NCI-H2196 treated with DMSO at 0.1 percent for 48 hours (cell line): ENCODE results near the gene OR6V1.
"Not testable (repeated sequence)": the region's sequence is repeated elsewhere in the genome, so short reads cannot be mapped to it uniquely, and the experiment has no call there.

ENCODE experiments used
- DNase-seq: peaks from one replicate; lab custom pipeline; 2025; ENCODE audit not compliant: unreplicated experiment; lab: John Stamatoyannopoulos, UW

Gene OR6V1

DNA sequence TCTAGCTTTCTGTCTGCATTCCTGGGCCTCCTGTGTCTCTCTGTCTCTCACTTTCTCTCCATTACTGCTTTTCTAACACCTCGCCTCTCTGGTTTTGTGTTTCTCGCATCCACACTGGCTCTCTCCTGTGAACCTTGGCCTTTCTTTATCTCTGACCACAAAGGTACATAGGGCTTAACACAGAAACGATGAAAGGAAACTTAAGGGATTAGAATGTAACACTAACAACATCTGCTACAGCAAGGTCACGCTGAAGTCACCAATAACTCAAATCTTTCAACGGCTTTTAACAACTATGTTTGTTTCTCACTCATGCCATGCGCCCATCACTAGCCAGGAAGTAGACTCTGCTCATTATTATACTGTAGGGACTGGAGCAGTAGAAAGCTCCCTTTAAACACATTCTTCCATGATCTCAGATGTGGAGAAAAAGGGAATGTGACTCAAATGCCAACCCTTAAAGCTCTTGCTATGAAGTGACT is 9.3 kb upstream of the OR6V1 start:
- DNase-seq = no peak

DNA sequence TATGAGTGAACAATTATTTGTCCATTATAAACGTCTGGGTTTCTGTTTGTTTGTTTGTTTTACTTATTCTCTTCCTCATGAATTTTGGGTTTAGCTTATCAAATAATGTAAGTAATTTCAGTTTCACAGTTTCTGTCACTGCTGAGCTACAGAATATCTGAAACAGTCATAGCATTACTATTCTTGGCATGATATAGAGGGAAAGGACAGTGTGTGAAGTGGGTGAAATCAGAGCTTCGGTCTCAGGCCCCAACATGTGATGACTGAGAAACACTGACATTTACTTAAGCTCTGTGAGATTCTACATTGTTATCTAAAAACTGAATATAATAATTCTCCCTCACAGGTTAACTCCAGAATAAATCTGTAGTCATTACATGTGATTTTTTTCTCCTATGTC is 8.8 kb upstream of the OR6V1 start:
- no peak for DNase-seq

DNA sequence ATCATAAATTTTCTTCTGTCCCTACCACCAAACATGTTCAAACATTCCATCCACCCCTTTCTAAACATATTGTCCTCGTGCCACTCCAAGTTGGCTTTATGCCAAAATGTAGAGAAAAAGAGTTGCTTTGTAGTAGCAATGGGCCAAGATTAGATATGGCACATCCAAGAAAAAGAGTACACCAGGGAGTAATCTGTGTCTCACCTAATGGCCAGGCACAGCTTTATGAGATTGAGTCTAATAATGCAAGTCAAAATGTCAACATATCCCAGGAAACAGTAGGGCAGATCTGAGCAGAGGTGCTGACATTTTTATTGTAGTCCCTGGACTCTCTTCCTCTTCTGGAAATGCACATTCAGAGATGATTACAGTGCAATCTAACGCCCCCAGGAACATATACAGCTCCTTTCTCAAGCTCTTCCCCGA is 5.7 kb upstream of the OR6V1 start:
- DNase-seq = no peak

DNA sequence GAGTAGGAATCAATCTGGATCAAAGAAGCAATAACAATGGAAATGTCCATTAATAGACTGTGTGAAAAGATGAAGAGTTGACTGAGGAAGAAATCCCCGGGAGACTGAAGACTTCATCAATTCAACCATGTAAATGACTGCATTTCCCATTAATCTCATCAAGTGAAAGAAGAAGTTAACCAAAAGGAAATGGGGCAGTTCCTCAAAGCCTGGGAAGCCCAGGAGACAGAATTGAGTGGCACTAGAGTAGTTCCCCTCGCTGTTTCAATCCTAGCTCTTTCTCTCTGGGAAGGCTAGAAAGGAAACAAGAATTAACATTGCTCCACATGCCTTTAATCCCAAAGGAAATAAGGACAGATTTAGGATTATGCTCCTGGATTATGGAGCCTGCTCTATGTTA is 4.8 kb upstream of the OR6V1 start:
- DNase-seq = no peak

DNA sequence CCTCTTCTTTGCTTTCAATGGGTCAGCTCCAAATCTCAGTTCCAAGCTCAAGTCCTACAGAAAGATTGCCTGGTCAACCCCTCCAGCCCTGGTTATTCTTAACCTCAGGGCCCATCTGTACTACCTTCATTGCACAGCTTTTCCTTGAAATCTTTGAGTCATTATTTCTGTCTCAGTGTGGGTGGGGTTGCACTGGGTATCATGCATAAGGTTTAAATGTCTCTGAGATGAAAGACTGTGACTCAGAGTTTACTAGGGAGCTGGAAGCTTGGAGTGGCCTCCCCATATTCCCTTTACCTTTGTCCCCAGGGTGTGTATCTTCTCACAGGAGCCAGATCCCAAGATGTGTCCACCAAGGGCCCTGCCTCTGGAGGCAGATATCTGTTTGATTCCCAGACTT is 3.3 kb upstream of the OR6V1 start:
- no peak for DNase-seq

DNA sequence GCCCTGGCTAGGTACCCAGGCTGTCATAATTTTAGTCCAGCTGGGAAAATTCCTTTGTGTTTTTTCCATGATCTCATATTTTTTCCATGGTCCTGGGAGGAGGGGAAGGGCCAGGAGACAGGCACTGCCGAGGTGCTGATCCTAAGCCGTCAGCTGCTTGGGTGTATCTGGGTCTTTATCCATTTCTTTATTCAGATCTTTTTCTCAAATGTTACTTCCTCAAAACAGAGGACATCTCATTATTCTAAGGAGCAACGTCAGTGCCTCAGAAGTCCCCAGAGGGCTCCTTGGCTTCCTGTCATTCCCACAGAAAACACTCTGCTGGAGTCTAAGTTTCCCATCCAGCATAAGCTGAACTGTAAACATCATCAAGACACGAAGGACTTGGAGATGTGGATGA is 2.8 kb upstream of the OR6V1 start:
- no peak for DNase-seq

DNA sequence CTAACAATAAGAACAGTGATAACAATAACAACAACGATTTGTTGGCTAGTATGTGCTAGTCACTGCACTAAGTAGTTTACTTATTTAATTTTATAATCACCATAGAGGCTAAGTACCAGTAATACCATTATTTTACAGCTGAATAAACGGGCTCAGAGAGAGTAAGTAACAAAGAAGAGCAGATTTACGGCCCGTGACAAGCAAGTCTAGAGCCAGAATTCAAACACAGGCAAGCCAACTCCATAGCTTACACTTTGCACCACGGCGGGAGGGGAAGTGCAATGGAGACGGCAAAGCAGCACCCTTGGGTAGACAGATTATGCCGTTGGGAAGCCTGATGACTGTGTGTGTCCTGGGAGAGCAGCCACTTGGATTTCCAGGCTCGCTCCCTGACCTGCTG is 1.2 kb upstream of the OR6V1 start:
- no peak for DNase-seq

DNA sequence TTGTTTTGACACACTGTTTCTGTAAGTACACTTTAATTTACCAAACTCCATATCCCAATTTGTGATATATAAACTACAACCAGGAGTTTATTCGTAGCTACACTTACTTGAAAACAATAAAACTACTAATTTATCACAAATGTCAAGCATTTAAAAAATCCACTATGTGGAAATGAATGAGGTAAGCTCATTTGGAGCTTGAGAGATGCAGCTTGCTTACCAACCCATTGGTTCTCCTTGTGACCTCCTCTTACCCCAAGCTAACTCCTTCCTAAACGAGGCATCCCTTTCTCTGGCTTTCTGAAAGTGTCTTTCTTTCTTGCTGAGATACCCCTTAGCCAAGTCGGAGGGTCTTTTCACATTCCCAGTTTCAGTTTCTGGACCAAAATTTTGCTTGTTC is 2.5 kb downstream of the OR6V1 start:
- DNase-seq = no peak

DNA sequence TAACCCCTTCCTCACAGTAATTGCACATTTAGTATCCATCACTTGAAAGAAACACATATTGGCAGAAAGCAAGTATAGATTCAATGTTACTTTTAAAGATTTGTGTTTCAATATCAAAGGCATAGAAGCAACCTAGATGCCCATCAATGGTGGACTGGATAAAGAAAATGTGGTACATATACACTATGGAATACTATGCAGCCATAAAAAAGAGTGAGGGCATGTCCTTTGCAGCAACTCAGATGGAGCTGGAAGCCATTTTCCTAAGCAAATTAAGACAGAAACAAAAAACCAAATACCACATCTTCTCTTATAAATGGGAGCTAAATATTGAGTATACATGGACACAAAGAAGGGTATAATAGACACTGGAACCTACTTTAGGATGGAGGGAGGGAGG is 3.6 kb downstream of the OR6V1 start:
- DNase-seq = no peak

DNA sequence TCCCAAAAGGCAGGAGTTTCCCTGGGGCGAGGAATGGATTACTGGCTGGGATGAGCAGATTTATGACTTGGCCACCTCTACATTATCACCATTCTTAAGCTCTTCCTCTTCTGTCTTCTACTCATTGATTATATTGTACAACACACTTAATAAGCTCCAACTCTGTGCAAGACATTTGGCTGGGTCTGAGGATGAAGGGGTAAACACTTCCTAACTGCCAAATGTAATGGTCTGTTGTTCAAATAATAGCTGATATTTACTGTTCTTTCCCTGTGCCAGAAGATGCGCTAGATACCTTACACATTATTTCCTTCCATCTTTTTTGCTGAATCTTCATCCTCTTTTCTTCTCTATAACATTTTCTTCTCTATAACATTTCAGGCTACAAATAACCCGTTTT is 11.6 kb downstream of the OR6V1 start:
- no peak for DNase-seq

DNA sequence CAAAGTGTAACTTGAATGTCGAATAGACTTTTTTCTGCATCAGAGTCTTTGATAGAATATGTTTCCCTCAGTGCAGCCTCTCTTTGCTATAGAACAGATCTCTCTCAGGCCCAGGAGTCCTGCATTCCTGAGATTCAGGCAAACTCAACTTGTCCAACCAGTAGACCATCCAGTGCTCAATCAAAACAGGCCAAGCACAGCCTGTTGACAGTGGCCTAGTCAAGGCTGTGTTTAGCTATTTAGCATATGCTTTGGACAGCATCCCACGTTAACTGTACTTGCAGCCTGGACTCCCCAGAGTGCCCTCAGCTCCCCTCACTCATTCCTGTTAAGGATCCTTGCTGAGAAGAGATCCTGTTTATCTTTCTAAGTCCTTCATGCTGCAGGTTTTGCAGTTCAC is 16.3 kb downstream of the OR6V1 start:
- DNase-seq = no peak

DNA sequence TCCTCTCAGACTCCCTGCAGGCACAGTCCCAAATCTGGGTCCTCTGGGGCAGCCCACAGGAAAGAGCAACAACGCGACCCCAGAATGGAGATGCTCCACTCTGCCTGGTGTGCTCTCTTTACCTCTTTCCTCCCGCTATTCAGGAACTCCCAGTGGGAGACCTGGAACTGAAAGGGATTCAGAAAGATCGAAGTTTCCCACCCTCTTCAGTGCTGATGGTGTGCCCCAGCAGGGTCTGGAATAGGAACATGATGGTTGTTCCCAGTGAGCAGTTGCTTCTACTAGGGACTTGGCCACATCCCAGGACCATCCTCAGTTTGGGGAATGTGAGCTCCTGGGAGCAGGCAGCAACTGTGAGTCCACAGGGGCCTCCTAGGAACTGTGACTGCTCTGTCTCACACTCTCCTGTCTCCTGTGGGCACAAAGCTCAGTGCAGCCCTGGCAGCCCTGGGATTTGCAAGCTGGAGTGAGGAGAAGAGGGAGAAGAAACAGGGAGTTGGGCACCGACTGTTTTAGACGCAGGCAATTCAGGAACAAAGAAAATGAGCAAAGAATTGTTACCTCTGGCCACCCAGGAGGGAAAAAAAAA is 17.9 kb downstream of the OR6V1 start:
- no peak for DNase-seq

DNA sequence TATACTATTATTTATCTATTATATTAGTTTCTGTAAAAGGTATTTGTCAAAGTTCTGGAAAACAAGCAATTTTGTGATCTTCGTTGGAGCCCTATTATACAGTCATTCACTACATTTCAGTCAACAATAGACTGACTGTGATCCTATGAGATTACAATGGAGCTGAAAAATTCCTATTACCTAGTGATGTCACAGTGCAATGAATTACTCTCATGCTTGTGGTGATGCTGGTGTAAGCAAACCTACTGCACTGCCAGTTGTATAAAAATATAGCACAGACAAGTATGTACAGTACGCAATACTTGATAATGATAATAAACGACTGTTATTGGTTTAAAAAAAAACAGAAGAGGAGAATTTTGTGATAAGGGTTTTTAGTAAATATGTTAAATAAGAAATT is 21.4 kb downstream of the OR6V1 start:
- DNase-seq = no peak

DNA sequence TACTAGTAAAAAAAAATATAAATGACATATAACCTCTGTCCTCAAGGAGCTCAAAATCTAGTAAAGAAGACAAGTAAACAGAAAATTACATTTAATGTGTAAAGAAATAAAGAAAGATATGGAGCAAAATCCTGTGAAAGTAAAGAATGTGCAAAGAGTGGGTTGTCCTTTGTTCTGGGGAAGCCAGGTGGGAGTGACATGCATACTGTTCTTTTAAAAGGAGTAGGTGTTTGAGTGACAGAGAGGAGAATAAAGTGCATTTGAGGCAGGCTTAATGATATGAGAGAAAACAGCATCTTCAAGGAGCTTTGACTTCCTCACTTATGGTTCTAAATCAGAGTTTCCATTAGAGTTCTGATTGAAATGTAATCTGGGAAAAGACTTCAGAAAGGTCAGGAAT is 22.0 kb downstream of the OR6V1 start:
- DNase-seq = no peak

DNA sequence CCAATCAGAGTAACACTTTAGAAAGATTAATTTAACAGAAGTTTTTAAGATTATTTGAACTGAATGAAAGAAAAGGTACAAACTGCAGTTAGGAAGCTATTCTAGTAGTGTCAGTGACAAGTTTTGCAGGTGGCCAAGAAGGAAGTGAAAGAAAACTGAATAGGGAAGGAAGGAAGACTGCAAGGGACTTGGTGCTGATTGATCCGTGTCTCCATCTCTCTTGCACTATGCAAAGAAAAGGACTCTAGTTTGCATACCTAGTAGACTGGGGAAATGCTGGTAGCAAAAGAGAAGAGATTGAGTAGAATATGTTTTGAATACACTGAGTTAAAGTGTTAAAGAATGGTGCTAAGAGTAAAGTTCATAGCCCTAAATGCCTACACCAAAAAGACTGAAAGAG is 33.0 kb downstream of the OR6V1 start:
- DNase-seq = no peak

DNA sequence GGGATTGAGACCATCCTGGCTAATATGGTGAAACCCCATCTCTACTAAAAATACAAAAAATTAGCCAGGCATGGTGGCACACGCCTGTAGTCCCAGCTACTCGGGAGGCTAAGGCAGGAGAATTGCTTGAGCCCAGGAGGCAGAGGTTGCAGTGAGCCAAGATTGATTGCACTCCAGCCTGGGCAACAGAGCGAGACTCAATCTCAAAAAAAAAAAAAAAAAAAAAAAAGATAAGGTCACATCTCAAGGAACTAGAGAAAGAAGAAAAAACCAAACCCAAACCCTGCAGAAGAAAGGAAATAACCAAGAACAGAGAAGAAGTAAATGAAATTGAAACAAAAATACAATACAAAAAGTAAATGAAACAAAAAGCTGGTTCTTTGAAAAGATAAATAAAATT is 33.5 kb downstream of the OR6V1 start:
- DNase-seq = not testable (repeated sequence)

DNA sequence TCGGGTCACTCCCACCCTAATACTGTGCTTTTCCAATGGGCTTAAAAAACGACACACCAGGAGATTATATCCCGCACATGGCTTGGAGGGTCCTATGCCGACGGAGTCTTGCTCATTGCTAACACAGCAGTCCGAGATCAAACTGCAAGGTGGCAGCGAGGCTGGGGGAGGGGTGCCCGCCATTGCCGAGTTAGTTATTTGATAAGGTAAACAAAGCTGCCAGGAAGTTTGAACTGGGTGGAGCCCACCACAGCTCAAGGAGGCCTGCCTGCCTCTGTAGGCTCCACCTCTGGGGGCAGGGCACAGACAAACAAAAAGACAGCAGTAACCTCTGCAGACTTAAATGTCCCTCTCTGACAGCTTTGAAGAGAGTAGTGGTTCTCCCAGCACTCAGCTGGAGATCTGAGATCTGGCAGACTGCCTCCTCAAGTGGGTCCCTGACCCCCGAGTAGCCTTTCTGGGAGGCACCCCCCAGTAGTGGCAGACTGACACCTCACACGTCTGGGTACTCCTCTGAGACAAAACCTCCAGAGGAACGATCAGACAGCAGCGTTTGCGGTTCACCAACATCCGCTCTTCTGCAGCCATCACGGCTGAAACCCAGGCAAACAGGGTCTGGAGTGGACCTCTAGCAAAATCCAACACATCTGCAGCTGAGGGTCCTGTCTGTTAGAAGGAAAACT is 36.5 kb downstream of the OR6V1 start:
- DNase-seq = not testable (repeated sequence)

DNA sequence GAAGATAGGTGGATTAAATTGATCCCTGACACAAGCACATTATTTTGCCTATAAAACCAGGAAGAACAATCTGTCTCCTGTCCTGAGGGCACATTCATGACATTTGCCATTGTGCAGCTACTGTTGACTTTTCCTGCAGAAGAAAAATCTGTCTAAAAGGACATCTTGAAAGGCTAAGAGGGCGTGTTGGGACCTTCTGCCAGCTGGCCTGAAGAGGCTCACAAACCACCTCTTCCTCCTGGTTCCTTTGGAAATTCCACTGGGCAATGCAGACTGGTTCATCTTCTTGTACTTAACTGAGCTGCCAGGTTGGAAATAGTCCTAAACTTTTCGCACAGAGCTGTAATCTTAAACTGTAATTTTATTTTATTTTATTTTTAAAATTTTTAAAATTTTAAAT is 44.0 kb downstream of the OR6V1 start:
- no peak for DNase-seq

DNA sequence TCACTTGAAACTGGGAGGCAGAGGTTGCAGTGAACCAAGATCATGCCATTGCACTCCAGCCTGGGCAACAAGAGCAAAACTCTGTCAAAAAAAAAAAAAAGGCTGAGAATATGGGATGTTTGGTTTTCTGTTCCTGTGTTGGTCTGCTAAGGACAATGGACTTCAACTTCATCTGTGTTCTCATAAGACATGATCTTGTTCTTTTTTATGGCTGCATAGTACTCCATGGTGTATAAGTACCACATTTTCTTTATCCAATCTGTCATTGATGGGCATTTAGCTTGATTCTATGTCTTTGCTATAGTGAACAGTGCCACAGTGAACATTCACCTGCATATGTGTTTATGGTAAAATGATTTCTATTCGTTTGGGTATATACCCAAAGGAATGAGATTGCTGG is 47.4 kb downstream of the OR6V1 start:
- DNase-seq = not testable (repeated sequence)
